Measurements from ENCODE around the gene PPP6R3. TPM values are rescaled to one million over a fixed set of nuclear protein-coding genes. Genes with fewer than 3 reads are reported as not detected.

PPP6R3 gene
- 100 to 1,000 TPM; 134 to 136 TPM for total RNA-seq
- total RNA-seq: 216 to 297 reads per million in 2 donors

- no peak for DNase-seq
- ATAC-seq: no peak
- H3K4me3 Mint-ChIP-seq: peak within 1 kb of the TSS; percentile 95
These were observed at the start of gene PPP6R3 for GRCh38 chr11:68460741-68461574. TSS of gene PPP6R3 (plus strand) at chr11:68460752. CDS start at chr11:68537665, 76,913 bp downstream.

GRCh38 chr11:68411501-68411991, 49.0 kb upstream of the PPP6R3 start:
- H3K27ac Mint-ChIP-seq: no peak overlapping the region
- H3K27me3 Mint-ChIP-seq: peaks cover 2% of the 10 kb centered on the region
- H3K4me1 Mint-ChIP-seq: no peaks in the 10 kb centered on the region
- no peaks in the 10 kb centered on the region for H3K36me3 Mint-ChIP-seq (ENCODE audit: low read depth)
- no peak for DNase-seq
- no peak for ATAC-seq
- no peak overlapping the region for H3K4me3 Mint-ChIP-seq
- H3K9me3 ChIP-seq (ENCODE audit: control insufficient read depth, low read length, poor library complexity, severe bottlenecking): no peaks in the 10 kb centered on the region

More at GRCh38 chr11:68460741-68461574, at the start of gene PPP6R3:
- Mint-ChIP-seq H3K36me3 (ENCODE audit: low read depth) (peaks cover 2% of the 10 kb centered on the region), H3K4me1 (peaks cover 33% of the 10 kb centered on the region), H3K27ac (peak within 1 kb of the TSS; percentile 96), H3K27me3 (no peaks in the 10 kb centered on the region)
- no peaks in the 10 kb centered on the region for H3K9me3 ChIP-seq (ENCODE audit: control insufficient read depth, low read length, poor library complexity, severe bottlenecking)

GRCh38 chr11:68412593-68413475, 47.7 kb upstream of the PPP6R3 start:
- DNase-seq (no peak), ATAC-seq (no peak)
- H3K4me3 Mint-ChIP-seq: no peak overlapping the region
- peaks cover 7% of the 10 kb centered on the region for H3K27me3 Mint-ChIP-seq
- H3K4me1 Mint-ChIP-seq: peaks cover 6% of the 10 kb centered on the region
- no peak overlapping the region for H3K27ac Mint-ChIP-seq
- peaks cover 4% of the 10 kb centered on the region for H3K36me3 Mint-ChIP-seq (ENCODE audit: low read depth)
- no peaks in the 10 kb centered on the region for H3K9me3 ChIP-seq (ENCODE audit: control insufficient read depth, low read length, poor library complexity, severe bottlenecking)

- Mint-ChIP-seq H3K36me3 (ENCODE audit: low read depth) (peaks cover 4% of the 10 kb centered on the region), H3K4me1 (peaks cover 6% of the 10 kb centered on the region), H3K4me3 (no peak overlapping the region), H3K27me3 (peaks cover 7% of the 10 kb centered on the region), H3K27ac (no peak overlapping the region)
- ATAC-seq: no peak
- DNase-seq: no peak
- H3K9me3 ChIP-seq (ENCODE audit: control insufficient read depth, low read length, poor library complexity, severe bottlenecking): no peaks in the 10 kb centered on the region
These were observed 47.0 kb upstream of the PPP6R3 start for GRCh38 chr11:68413591-68413999.

GRCh38 chr11:68414496-68415221, 45.9 kb upstream of the PPP6R3 start:
- Mint-ChIP-seq H3K27me3 (peaks cover 7% of the 10 kb centered on the region), H3K36me3 (ENCODE audit: low read depth) (peaks cover 4% of the 10 kb centered on the region), H3K4me3 (no peak overlapping the region), H3K27ac (no peak overlapping the region), H3K4me1 (peaks cover 6% of the 10 kb centered on the region)
- no peaks in the 10 kb centered on the region for H3K9me3 ChIP-seq (ENCODE audit: control insufficient read depth, low read length, poor library complexity, severe bottlenecking)
- DNase-seq: no peak
- no peak for ATAC-seq

GRCh38 chr11:68416070-68416578, 44.4 kb upstream of the PPP6R3 start:
- Mint-ChIP-seq H3K27ac (no peak overlapping the region), H3K36me3 (ENCODE audit: low read depth) (peaks cover 4% of the 10 kb centered on the region), H3K27me3 (peaks cover 7% of the 10 kb centered on the region), H3K4me1 (peaks cover 6% of the 10 kb centered on the region), H3K4me3 (no peak overlapping the region)
- ATAC-seq: no peak
- no peaks in the 10 kb centered on the region for H3K9me3 ChIP-seq (ENCODE audit: control insufficient read depth, low read length, poor library complexity, severe bottlenecking)
- no peak for DNase-seq

- Mint-ChIP-seq H3K4me3 (no peak overlapping the region), H3K27ac (no peak overlapping the region)
- ATAC-seq: no peak
These were observed 41.9 kb upstream of the PPP6R3 start for GRCh38 chr11:68418648-68419047.

GRCh38 chr11:68420171-68420570, 40.4 kb upstream of the PPP6R3 start:
- no peaks in the 10 kb centered on the region for H3K9me3 ChIP-seq (ENCODE audit: control insufficient read depth, low read length, poor library complexity, severe bottlenecking)
- ATAC-seq (no peak), DNase-seq (no peak)
- Mint-ChIP-seq H3K27ac (no peak overlapping the region), H3K36me3 (ENCODE audit: low read depth) (peaks cover 4% of the 10 kb centered on the region), H3K4me1 (peaks cover 6% of the 10 kb centered on the region), H3K4me3 (no peak overlapping the region), H3K27me3 (peaks cover 7% of the 10 kb centered on the region)

More at GRCh38 chr11:68418648-68419047, 41.9 kb upstream of the PPP6R3 start:
- peaks cover 4% of the 10 kb centered on the region for H3K36me3 Mint-ChIP-seq (ENCODE audit: low read depth)
- H3K4me1 Mint-ChIP-seq: peaks cover 6% of the 10 kb centered on the region
- no peaks in the 10 kb centered on the region for H3K9me3 ChIP-seq (ENCODE audit: control insufficient read depth, low read length, poor library complexity, severe bottlenecking)
- H3K27me3 Mint-ChIP-seq: peaks cover 7% of the 10 kb centered on the region
- no peak for DNase-seq

GRCh38 chr11:68423481-68423880, 37.1 kb upstream of the PPP6R3 start:
- no peak overlapping the region for H3K27ac Mint-ChIP-seq
- DNase-seq: no peak
- no peak overlapping the region for H3K4me3 Mint-ChIP-seq
- no peaks in the 10 kb centered on the region for H3K36me3 Mint-ChIP-seq (ENCODE audit: low read depth)
- H3K9me3 ChIP-seq (ENCODE audit: control insufficient read depth, low read length, poor library complexity, severe bottlenecking): no peaks in the 10 kb centered on the region
- no peaks in the 10 kb centered on the region for H3K4me1 Mint-ChIP-seq
- ATAC-seq: no peak
- H3K27me3 Mint-ChIP-seq: no peaks in the 10 kb centered on the region

GRCh38 chr11:68424101-68424632, 36.4 kb upstream of the PPP6R3 start:
- ATAC-seq (no peak), DNase-seq (no peak)
- Mint-ChIP-seq H3K27ac (no peak overlapping the region), H3K27me3 (no peaks in the 10 kb centered on the region), H3K36me3 (ENCODE audit: low read depth) (no peaks in the 10 kb centered on the region), H3K4me1 (no peaks in the 10 kb centered on the region), H3K4me3 (no peak overlapping the region)
- no peaks in the 10 kb centered on the region for H3K9me3 ChIP-seq (ENCODE audit: control insufficient read depth, low read length, poor library complexity, severe bottlenecking)

- no peaks in the 10 kb centered on the region for H3K36me3 Mint-ChIP-seq (ENCODE audit: low read depth)
- no peaks in the 10 kb centered on the region for H3K9me3 ChIP-seq (ENCODE audit: control insufficient read depth, low read length, poor library complexity, severe bottlenecking)
- ATAC-seq (no peak), DNase-seq (no peak)
- H3K27ac Mint-ChIP-seq: no peak overlapping the region
- no peaks in the 10 kb centered on the region for H3K4me1 Mint-ChIP-seq
- no peak overlapping the region for H3K4me3 Mint-ChIP-seq
- H3K27me3 Mint-ChIP-seq: no peaks in the 10 kb centered on the region
These were observed 35.3 kb upstream of the PPP6R3 start for GRCh38 chr11:68424981-68425865.
